AG09319 (cell line): ENCODE measurements around the gene AGBL2.
A peak's percentile ranks its signal among the peaks of the same experiment; 100 is the strongest.

Source experiments
- DNase-seq: peaks from one replicate; pipeline ENCODE4 v3.0.0-alpha.2; 2010; ENCODE audit warnings: low read depth; ENCODE audit errors: extremely low read depth
- CTCF ChIP-seq: IDR thresholded peaks from 2 replicates; pipeline ENCODE4 v1.5.1; 2011; ENCODE audit warnings: low read depth, mild to moderate bottlenecking, inconsistent platforms, low read length, moderate library complexity

AGBL2 gene

GRCh38 chr11:47726118-47726442 lies 10.9 kb upstream of the AGBL2 start:
- no peak for DNase-seq
- TF ChIP-seq CTCF = no peak

GRCh38 chr11:47725442-47726117 lies 10.4 kb upstream of the AGBL2 start:
- DNase-seq = no peak
- no peak for TF ChIP-seq CTCF

- no peak for TF ChIP-seq CTCF
- peak; percentile 16 for DNase-seq
Measured at GRCh38 chr11:47724041-47724729, 9.0 kb upstream of the AGBL2 start.

- TF ChIP-seq CTCF = no peak
- DNase-seq = no peak
Measured at GRCh38 chr11:47723041-47723440, 7.9 kb upstream of the AGBL2 start.

- no peak for TF ChIP-seq CTCF
- no peak for DNase-seq
Measured at GRCh38 chr11:47720651-47721050, 5.5 kb upstream of the AGBL2 start.

- no peak for TF ChIP-seq CTCF
- DNase-seq = no peak
Measured at GRCh38 chr11:47716692-47717091, 1.5 kb upstream of the AGBL2 start.

GRCh38 chr11:47714554-47715081 lies 551 bp downstream of the AGBL2 start:
- no peak for TF ChIP-seq CTCF
- no peak for DNase-seq
